Activated CD8-positive, alpha-beta memory T cell treated with anti-CD3 and anti-CD28 coated beads, Interleukin-2, amount 50 U/mL, for 48 hours (primary cell): ENCODE results near the gene OAS1.
"Not testable (repeated sequence)": the region's sequence is repeated elsewhere in the genome, so short reads cannot be mapped to it uniquely, and the experiment has no call there.

Experiments used
- DNase-seq: peaks from one replicate; pipeline ENCODE4 v3.0.0-alpha.2; 2020

OAS1 gene

GRCh38 chr12:112900298-112901145 lies 6.2 kb upstream of the OAS1 start:
- no peak for DNase-seq

GRCh38 chr12:112901271-112901670 lies 5.5 kb upstream of the OAS1 start:
- no peak for DNase-seq

- DNase-seq, result no peak
Measured at GRCh38 chr12:112904571-112904970, 2.2 kb upstream of the OAS1 start.

GRCh38 chr12:112905451-112906089 lies 1.2 kb upstream of the OAS1 start:
- DNase-seq, result no peak

GRCh38 chr12:112907415-112908157 lies 824 bp downstream of the OAS1 start:
- no peak for DNase-seq

- DNase-seq, result no peak
Measured at GRCh38 chr12:112908548-112908947, 1.8 kb downstream of the OAS1 start.

GRCh38 chr12:112909693-112910092 lies 2.9 kb downstream of the OAS1 start:
- no peak for DNase-seq

- no peak for DNase-seq
Measured at GRCh38 chr12:112913038-112913688, 6.4 kb downstream of the OAS1 start.

GRCh38 chr12:112913888-112914287 lies 7.1 kb downstream of the OAS1 start:
- DNase-seq, result not testable (repeated sequence)

GRCh38 chr12:112916270-112916669 lies 9.5 kb downstream of the OAS1 start:
- DNase-seq, result no peak

GRCh38 chr12:112919121-112919520 lies 12.4 kb downstream of the OAS1 start:
- peak; percentile 18 for DNase-seq

- DNase-seq, result no peak
Measured at GRCh38 chr12:112924986-112925385, 18.2 kb downstream of the OAS1 start.

- DNase-seq, result not testable (repeated sequence)
Measured at GRCh38 chr12:112926416-112927033, 19.8 kb downstream of the OAS1 start.

- no peak for DNase-seq
Measured at GRCh38 chr12:112927475-112927874, 20.7 kb downstream of the OAS1 start.

- no peak for DNase-seq
Measured at GRCh38 chr12:112927925-112928324, 21.2 kb downstream of the OAS1 start.

GRCh38 chr12:112928978-112929377 lies 22.2 kb downstream of the OAS1 start:
- DNase-seq, result no peak

- no peak for DNase-seq
Measured at GRCh38 chr12:112929715-112930114, 23.0 kb downstream of the OAS1 start.

- DNase-seq, result no peak
Measured at GRCh38 chr12:112930350-112930749, 23.6 kb downstream of the OAS1 start.

GRCh38 chr12:112932485-112933128 lies 25.8 kb downstream of the OAS1 start:
- DNase-seq, result no peak

- no peak for DNase-seq
Measured at GRCh38 chr12:112933129-112933505, 26.4 kb downstream of the OAS1 start.

GRCh38 chr12:112936264-112936663 lies 29.5 kb downstream of the OAS1 start:
- no peak for DNase-seq

GRCh38 chr12:112936927-112937326 lies 30.2 kb downstream of the OAS1 start:
- DNase-seq, result no peak
